HepG2 (cell line): ENCODE results near the gene MDFI.

ENCODE experiments used
- ATF3 ChIP-seq: sonication (generic); formaldehyde crosslinking; IDR thresholded peaks from 2 replicates; pipeline ENCODE4 v1.4.0; 2020; ENCODE audit warnings: missing genetic modification reagents
- ATRX ChIP-seq: sonication (generic); formaldehyde crosslinking; IDR thresholded peaks from 2 replicates; pipeline ENCODE4 v1.4.0; 2020; ENCODE audit warnings: missing genetic modification reagents, borderline replicate concordance
- ELF3 ChIP-seq: IDR thresholded peaks from 2 replicates; pipeline ENCODE4 v1.6.1; 2016; ENCODE audit warnings: missing genetic modification reagents, missing compliant biosample characterization
- FOXA3 ChIP-seq: IDR thresholded peaks from 2 replicates; pipeline ENCODE4 v1.6.1; 2016; ENCODE audit warnings: missing genetic modification reagents, missing compliant biosample characterization
- FOXK1 ChIP-seq: sonication (generic); formaldehyde crosslinking; IDR thresholded peaks from 2 replicates; pipeline ENCODE4 v1.4.0; 2020; ENCODE audit warnings: low read depth, missing genetic modification reagents, borderline replicate concordance
- NR2C2 ChIP-seq: sonication (generic); formaldehyde crosslinking; IDR thresholded peaks from 2 replicates; pipeline ENCODE4 v1.4.0; 2020; ENCODE audit warnings: missing genetic modification reagents, mild to moderate bottlenecking, moderate library complexity, borderline replicate concordance
- POLR2A ChIP-seq, 2 experiments: IDR thresholded peaks; 2 replicates each; pipeline ENCODE4 v1.6.1; 2011; ENCODE audit warnings: low read depth in 2 of 2, low read length in 2 of 2, mild to moderate bottlenecking in 1 of 2, moderate library complexity in 1 of 2; ENCODE audit not compliant: insufficient read depth in 1 of 2
- PTBP1 ChIP-seq: fragments of 200-400 bp; formaldehyde crosslinking; IDR thresholded peaks from 2 replicates; pipeline ENCODE4 v1.6.1; 2018; ENCODE audit warnings: low read length, low read depth; ENCODE audit not compliant: poor library complexity, severe bottlenecking
- SALL2 ChIP-seq: sonication (generic); formaldehyde crosslinking; IDR thresholded peaks from 2 replicates; pipeline ENCODE4 v1.8.1; 2023; ENCODE audit warnings: mild to moderate bottlenecking, missing genetic modification reagents, inconsistent platforms
- ZFY ChIP-seq: sonication (generic); formaldehyde crosslinking; IDR thresholded peaks from 2 replicates; pipeline ENCODE4 v1.4.0; 2020; ENCODE audit warnings: missing genetic modification reagents
- ZSCAN12 ChIP-seq: sonication (generic); formaldehyde crosslinking; IDR thresholded peaks from 2 replicates; pipeline ENCODE4 v1.9.0; 2021; ENCODE audit warnings: mild to moderate bottlenecking, missing genetic modification reagents

- TF ChIP-seq PTBP1 = no peak
- no peak for TF ChIP-seq ELF3 (CRISPR knock-in tag)
- no peak for TF ChIP-seq FOXA3 (CRISPR knock-in tag)
- no peak for TF ChIP-seq NR2C2
- TF ChIP-seq POLR2A (IDR thresholded peaks at IDR 0.05; ENCODE audit: insufficient read depth in 1 of 2, low read depth in 2 of 2, low read length in 2 of 2) = no peak
- TF ChIP-seq FOXK1 (CRISPR knock-in tag) = no peak
- TF ChIP-seq ZFY (CRISPR knock-in tag) = no peak
- no peak for TF ChIP-seq ATRX (CRISPR knock-in tag)
- TF ChIP-seq ZSCAN12 = no peak
- TF ChIP-seq ATF3 (CRISPR knock-in tag) = no peak
- no peak for TF ChIP-seq SALL2 (CRISPR knock-in tag)
Measured at GRCh38 chr6:41623330-41623729, 14.9 kb upstream of the MDFI start.
